HK-2 (cell line): Measurements from ENCODE around the gene BHLHE41.

Experiments used
- DNase-seq: peaks from one replicate; pipeline ENCODE4 v3.0.0-alpha.2; 2018; ENCODE audit not compliant: unreplicated experiment

BHLHE41 gene

GRCh38 chr12:26134540-26134939, 9.7 kb upstream of the BHLHE41 start:
- no peak for DNase-seq

GRCh38 chr12:26133521-26133920, 8.7 kb upstream of the BHLHE41 start:
- DNase-seq: no peak

GRCh38 chr12:26132866-26133265, 8.0 kb upstream of the BHLHE41 start:
- no peak for DNase-seq

- no peak for DNase-seq
Measured at GRCh38 chr12:26131936-26132335, 7.1 kb upstream of the BHLHE41 start.

- no peak for DNase-seq
Measured at GRCh38 chr12:26130728-26131127, 5.9 kb upstream of the BHLHE41 start.

- DNase-seq: no peak
Measured at GRCh38 chr12:26128168-26128567, 3.3 kb upstream of the BHLHE41 start.

- no peak for DNase-seq
Measured at GRCh38 chr12:26127404-26127803, 2.6 kb upstream of the BHLHE41 start.

- peak; percentile 88 for DNase-seq
Measured at GRCh38 chr12:26126340-26127284, 1.8 kb upstream of the BHLHE41 start.

GRCh38 chr12:26125400-26126339, 833 bp upstream of the BHLHE41 start:
- DNase-seq: peak; percentile 89

GRCh38 chr12:26123482-26123980, 1.3 kb downstream of the BHLHE41 start:
- DNase-seq: no peak

- peak; percentile 60 for DNase-seq
Measured at GRCh38 chr12:26122681-26123481, 2.0 kb downstream of the BHLHE41 start.

GRCh38 chr12:26122061-26122680, 2.7 kb downstream of the BHLHE41 start:
- DNase-seq: peak; percentile 24

GRCh38 chr12:26121323-26122060, 3.3 kb downstream of the BHLHE41 start:
- DNase-seq: no peak

- DNase-seq: no peak
Measured at GRCh38 chr12:26120561-26121274, 4.1 kb downstream of the BHLHE41 start.

- DNase-seq: no peak
Measured at GRCh38 chr12:26119391-26119989, 5.3 kb downstream of the BHLHE41 start.

- DNase-seq: no peak
Measured at GRCh38 chr12:26118308-26118707, 6.5 kb downstream of the BHLHE41 start.

- no peak for DNase-seq
Measured at GRCh38 chr12:26116829-26117715, 7.8 kb downstream of the BHLHE41 start.
